ENCODE results near the gene TEX19. TPM values are rescaled to one million over a fixed set of nuclear protein-coding genes. Genes with fewer than 3 reads are reported as not detected.

Gene TEX19
- total RNA-seq, 1 experiment from 2014 or later, result 0.24 TPM

GRCh38 chr17:82399601-82400101, 40.6 kb downstream of the TEX19 start:
- intact Hi-C loops (cut with micrococcal nuclease; ENCODE audit: unreplicated experiment), result no loop called here
- H3K4me2 ChIP-seq, result no peak overlapping the region
- no peak overlapping the region for H2AFZ ChIP-seq
- no peak overlapping the region for H3K4me3 ChIP-seq
- no peak for DNase-seq
- H4K20me1 ChIP-seq (ENCODE audit: insufficient read depth), result no peaks in the 10 kb centered on the region; the same call in 1 of the 2 replicates
- no peaks in the 10 kb centered on the region for H3K9me3 ChIP-seq (ENCODE audit: insufficient read depth, low read depth)
- no peak for TF ChIP-seq CTCF (conservative IDR thresholded peaks at IDR 0.05)
- no peak for TF ChIP-seq EZH2 (IDR thresholded peaks at IDR 0.05; ENCODE audit: low read depth)
- CTCF ChIA-PET, result no interaction called here
- POLR2A ChIA-PET (ENCODE audit: unreplicated experiment), result no interaction called here
- H3K36me3 ChIP-seq (ENCODE audit: low read depth), result no peaks in the 10 kb centered on the region
- no peak overlapping the region for H3K27ac ChIP-seq
- BruUV-seq (replicated peaks), result no TSS peak
- H3K27me3 ChIP-seq (ENCODE audit: insufficient read depth, low read depth), result no peaks in the 10 kb centered on the region
- H3K4me1 ChIP-seq (replicated peaks; ENCODE audit: insufficient read depth), result no peaks in the 10 kb centered on the region
- H3K9me2 ChIP-seq (ENCODE audit: insufficient read depth), result no peaks in the 10 kb centered on the region
- no peaks in the 10 kb centered on the region for H3K79me2 ChIP-seq (ENCODE audit: low read depth)
- no peaks in the 10 kb centered on the region for H3F3A ChIP-seq (ENCODE audit: insufficient read depth, low read depth)

GRCh38 chr17:82400206-82400605, 41.2 kb downstream of the TEX19 start:
- BruUV-seq (replicated peaks), result no TSS peak
- ChIA-PET CTCF (no interaction called here), POLR2A (ENCODE audit: unreplicated experiment) (no interaction called here)

DNA sequence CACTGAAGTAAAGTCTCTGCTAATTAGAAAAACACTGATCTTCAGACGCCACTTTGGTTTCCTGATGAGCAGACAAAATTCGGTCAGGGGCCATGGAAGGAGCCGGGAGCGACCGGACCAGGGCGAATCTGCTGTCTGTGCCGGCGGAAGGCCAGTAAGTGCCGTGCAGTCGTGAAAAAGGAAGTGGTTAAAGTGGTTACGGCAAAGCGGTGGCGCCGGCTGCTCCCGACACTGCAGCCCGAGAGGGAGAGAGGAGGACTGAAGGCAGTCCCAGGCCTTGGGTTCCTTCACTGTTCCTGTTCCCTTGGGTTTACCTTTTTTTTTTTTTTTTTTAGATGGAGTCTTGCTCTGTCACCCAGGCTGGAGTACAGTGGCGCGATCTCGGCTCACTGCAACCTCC, 41.8 kb downstream of the TEX19 start:
- H3K9me2 ChIP-seq (ENCODE audit: insufficient read depth), result no peaks in the 10 kb centered on the region
- no peak for TF ChIP-seq CTCF (conservative IDR thresholded peaks at IDR 0.05)
- no peak for TF ChIP-seq EZH2 (IDR thresholded peaks at IDR 0.05; ENCODE audit: low read depth)
- POLR2A ChIA-PET (ENCODE audit: unreplicated experiment), result no interaction called here

More at GRCh38 chr17:82400206-82400605, 41.2 kb downstream of the TEX19 start:
- Histone ChIP-seq H2AFZ (no peak overlapping the region), H3K4me3 (no peak overlapping the region), H3K4me1 (replicated peaks; ENCODE audit: insufficient read depth) (no peaks in the 10 kb centered on the region), H3K27me3 (ENCODE audit: insufficient read depth, low read depth) (no peaks in the 10 kb centered on the region), H3K36me3 (ENCODE audit: low read depth) (no peaks in the 10 kb centered on the region), H3F3A (ENCODE audit: insufficient read depth, low read depth) (no peaks in the 10 kb centered on the region), H3K9me2 (ENCODE audit: insufficient read depth) (no peaks in the 10 kb centered on the region), H3K4me2 (no peak overlapping the region), H3K9me3 (ENCODE audit: insufficient read depth, low read depth) (no peaks in the 10 kb centered on the region), H3K79me2 (ENCODE audit: low read depth) (no peaks in the 10 kb centered on the region), H4K20me1 (ENCODE audit: insufficient read depth) (no peaks in the 10 kb centered on the region; the same call in 1 of the 2 replicates), H3K27ac (no peak overlapping the region)
- no peak for TF ChIP-seq CTCF (conservative IDR thresholded peaks at IDR 0.05)
- no peak for TF ChIP-seq EZH2 (IDR thresholded peaks at IDR 0.05; ENCODE audit: low read depth)
- intact Hi-C loops (cut with micrococcal nuclease; ENCODE audit: unreplicated experiment), result no loop called here
- DNase-seq, result no peak

More for the DNA sequence above, 41.8 kb downstream of the TEX19 start:
- Histone ChIP-seq H3F3A (ENCODE audit: insufficient read depth, low read depth) (no peaks in the 10 kb centered on the region), H3K27me3 (ENCODE audit: insufficient read depth, low read depth) (no peaks in the 10 kb centered on the region), H3K27ac (no peak overlapping the region), H4K20me1 (ENCODE audit: insufficient read depth) (no peaks in the 10 kb centered on the region; the same call in 1 of the 2 replicates), H3K4me1 (replicated peaks; ENCODE audit: insufficient read depth) (no peaks in the 10 kb centered on the region), H3K79me2 (ENCODE audit: low read depth) (no peaks in the 10 kb centered on the region), H3K9me3 (ENCODE audit: insufficient read depth, low read depth) (no peaks in the 10 kb centered on the region), H3K4me2 (no peak overlapping the region), H3K36me3 (ENCODE audit: low read depth) (no peaks in the 10 kb centered on the region), H2AFZ (no peak overlapping the region), H3K4me3 (no peak overlapping the region)
- BruUV-seq (replicated peaks), result no TSS peak
- intact Hi-C loops (cut with micrococcal nuclease; ENCODE audit: unreplicated experiment), result no loop called here
- CTCF ChIA-PET, result no interaction called here
- no peak for DNase-seq
